Measurements from ENCODE around the gene MTCL3.

The MTCL3 gene

GRCh38 chr6:127518710-127519468 lies at the start of gene MTCL3:
TSS of gene MTCL3 (minus strand) at chr6:127519335.
- peak; percentile 46 for DNase-seq

- no peak for DNase-seq
Measured at GRCh38 chr6:127567476-127567875, 48.3 kb upstream of the MTCL3 start.

- DNase-seq = no peak
Measured at GRCh38 chr6:127566651-127567050, 47.5 kb upstream of the MTCL3 start.

GRCh38 chr6:127566119-127566518 lies 47.0 kb upstream of the MTCL3 start:
- DNase-seq = no peak

GRCh38 chr6:127564761-127565160 lies 45.6 kb upstream of the MTCL3 start:
- no peak for DNase-seq

- DNase-seq = no peak
Measured at GRCh38 chr6:127561660-127562059, 42.5 kb upstream of the MTCL3 start.

GRCh38 chr6:127554435-127555006 lies 35.4 kb upstream of the MTCL3 start:
- DNase-seq = peak; percentile 47

GRCh38 chr6:127550403-127550802 lies 31.3 kb upstream of the MTCL3 start:
- no peak for DNase-seq

- peak; percentile 19 for DNase-seq
Measured at GRCh38 chr6:127547904-127548649, 28.9 kb upstream of the MTCL3 start.

GRCh38 chr6:127547215-127547614 lies 28.1 kb upstream of the MTCL3 start:
- peak; percentile 13 for DNase-seq

GRCh38 chr6:127539272-127539671 lies 20.1 kb upstream of the MTCL3 start:
- DNase-seq = peak; percentile 42

- DNase-seq = no peak
Measured at GRCh38 chr6:127538750-127539264, 19.7 kb upstream of the MTCL3 start.

- DNase-seq = no peak
Measured at GRCh38 chr6:127533736-127534135, 14.6 kb upstream of the MTCL3 start.

- DNase-seq = no peak
Measured at GRCh38 chr6:127533011-127533410, 13.9 kb upstream of the MTCL3 start.

- DNase-seq = no peak
Measured at GRCh38 chr6:127522714-127523113, 3.6 kb upstream of the MTCL3 start.

GRCh38 chr6:127520066-127520465 lies 931 bp upstream of the MTCL3 start:
- peak; percentile 37 for DNase-seq

GRCh38 chr6:127519469-127519785 lies 292 bp upstream of the MTCL3 start:
- DNase-seq = no peak

- no peak for DNase-seq
Measured at GRCh38 chr6:127518191-127518709, 885 bp downstream of the MTCL3 start.

GRCh38 chr6:127517693-127518092 lies 1.4 kb downstream of the MTCL3 start:
- DNase-seq = no peak

GRCh38 chr6:127516662-127517273 lies 2.4 kb downstream of the MTCL3 start:
- DNase-seq = peak; percentile 61

GRCh38 chr6:127515794-127516661 lies 3.1 kb downstream of the MTCL3 start:
- peak; percentile 25 for DNase-seq

- no peak for DNase-seq
Measured at GRCh38 chr6:127515234-127515793, 3.8 kb downstream of the MTCL3 start.

Data from dermis blood vessel endothelial cell (primary cell).